K562 (cell line): ENCODE measurements around the gene COPS9. TPM values are rescaled to one million over a fixed set of nuclear protein-coding genes. Genes with fewer than 3 reads are reported as not detected.

Experiments
- ATAC-seq: fragments of 200-7000 bp; cut with Tn5 transposase; 3 replicates; pipeline ENCODE4 v1.9.1; 2020; ENCODE audit warnings: moderate library complexity
- BruUV-seq: library from RNA; stranded (reverse); fragments of 400-500 nt; replicated peaks from 2 replicates; lab custom pipeline; 2021; lab: Mats Ljungman, UMichigan
- CTCF ChIA-PET: fragments of 300-600 bp; formaldehyde crosslinking; extraction: SDS; loops from one replicate; lab custom pipeline; 2021; ENCODE audit warnings: low intra/inter-chr PET ratio; lab: Yijun Ruan, JAX
- POLR2A ChIA-PET: fragments of 300-600, 350-650 bp; sonication (Branson Sonifier 250); formaldehyde crosslinking; extraction: SDS; loops from one replicate; lab custom pipeline; 2021; ENCODE audit warnings: antibody characterized with exemption, inconsistent platforms; lab: Yijun Ruan, JAX
- DNase-seq, 4 experiments: peaks; one replicate each; pipeline versions ENCODE4 v3.0.0 to v3.0.0-alpha.2; 2011 to 2018; ENCODE audit warnings: low spot score in 3 of 4, mixed read lengths in 3 of 4; ENCODE audit errors: extremely low read depth in 1 of 4
- FAIRE-seq: peaks from 2 replicates; lab custom pipeline; 2011; peaks lifted over from hg19 to GRCh38; lab: Jason Lieb, UNC
- H2AFZ ChIP-seq: 2 replicates; pipeline ENCODE4 v1.6.0; 2011; ENCODE audit warnings: low read depth, low read length, control low read depth, inconsistent platforms
- H3K27ac ChIP-seq: fragments of 200-600 bp; 3 replicates; pipeline ENCODE4 v1.8.0; 2011; ENCODE audit warnings: low read depth, mild to moderate bottlenecking, control low read depth, inconsistent platforms, low read length, moderate library complexity, mixed read lengths; ENCODE audit errors: extremely low read depth
- H3K27me3 ChIP-seq, 2 experiments: fragments of 300-600 bp in 1 of 2; 2 replicates in 1 of 2; 3 replicates in 1 of 2; pipeline versions ENCODE4 v1.6.0 to v1.8.0; 2011; ENCODE audit warnings: inconsistent platforms in 2 of 2, low read length in 2 of 2, mild to moderate bottlenecking in 1 of 2, mixed read lengths in 1 of 2, moderate library complexity in 1 of 2; ENCODE audit not compliant: control insufficient read depth in 2 of 2, insufficient read depth in 2 of 2
- H3K36me3 ChIP-seq: fragments of 300-600 bp; 3 replicates; pipeline ENCODE4 v1.8.0; 2011; ENCODE audit warnings: mild to moderate bottlenecking, low read length, inconsistent platforms; ENCODE audit not compliant: control insufficient read depth, insufficient read depth
- H3K4me1 ChIP-seq, 2 experiments: fragments of 200-600 bp in 1 of 2; replicated peaks in 1 of 2; 2 replicates in 1 of 2; 3 replicates in 1 of 2; pipeline versions ENCODE4 v1.5.1 to v1.8.0; 2011; ENCODE audit warnings: inconsistent platforms in 2 of 2, low read length in 2 of 2, mild to moderate bottlenecking in 1 of 2, mixed read lengths in 1 of 2, moderate library complexity in 1 of 2; ENCODE audit not compliant: control insufficient read depth in 2 of 2, insufficient read depth in 2 of 2
- H3K4me2 ChIP-seq: 2 replicates; pipeline ENCODE4 v1.6.1; 2011; ENCODE audit warnings: low read length, control low read depth, inconsistent platforms, mixed read lengths; ENCODE audit not compliant: insufficient read depth
- H3K4me3 ChIP-seq: fragments of 200-600 bp; sonication (generic), shearing (Covaris generic); 2 replicates; pipeline ENCODE4 v1.5.1; 2016; ENCODE audit warnings: control low read depth, inconsistent platforms
- H3K79me2 ChIP-seq: fragments of 200-600 bp; 3 replicates; pipeline ENCODE4 v1.8.0; 2011; ENCODE audit warnings: low read length, inconsistent platforms; ENCODE audit not compliant: control insufficient read depth, insufficient read depth
- H3K9ac ChIP-seq, 2 experiments: 2 replicates each; pipeline versions ENCODE4 v1.6.0 to v1.6.1; 2011; ENCODE audit warnings: low read depth in 2 of 2, low read length in 2 of 2, control low read depth in 1 of 2, inconsistent platforms in 1 of 2, mild to moderate bottlenecking in 1 of 2, mixed read lengths in 1 of 2; ENCODE audit not compliant: insufficient read depth in 1 of 2
- H3K9me1 ChIP-seq: one replicate; pipeline ENCODE4 v1.6.0; 2011; ENCODE audit warnings: inconsistent platforms, mild to moderate bottlenecking, low read length, moderate library complexity; ENCODE audit not compliant: control insufficient read depth, insufficient read depth
- H3K9me3 ChIP-seq: replicated peaks from 2 replicates; pipeline ENCODE4 v1.5.1; 2011; ENCODE audit warnings: low read depth, low read length, inconsistent platforms; ENCODE audit not compliant: control insufficient read depth, insufficient read depth
- H4K20me1 ChIP-seq: replicated peaks from 2 replicates; pipeline ENCODE4 v1.6.1; 2011; ENCODE audit warnings: low read length, inconsistent platforms, mixed read lengths; ENCODE audit not compliant: control insufficient read depth, insufficient read depth
- NCOA2 ChIP-seq, 2 experiments: fragments of 450-650 bp; IDR thresholded peaks; 2 replicates each; pipeline ENCODE4 v1.6.1; 2018; ENCODE audit warnings: mild to moderate bottlenecking in 2 of 2, moderate library complexity in 1 of 2; ENCODE audit not compliant: partially characterized antibody in 2 of 2
- NRF1 ChIP-seq, 2 experiments: fragments of 450-650 bp; IDR thresholded peaks in 1 of 2; conservative IDR thresholded peaks in 1 of 2; 2 replicates each; pipeline ENCODE4 v1.6.1; 2014; ENCODE audit warnings: mild to moderate bottlenecking in 2 of 2
- RAD21 ChIP-seq, 2 experiments: fragments of 250-450 bp in 1 of 2; fragments of 450-650 bp in 1 of 2; sonication (Bioruptor Pico) in 1 of 2; formaldehyde crosslinking in 1 of 2; IDR thresholded peaks in 1 of 2; conservative IDR thresholded peaks in 1 of 2; 2 replicates each; pipeline versions ENCODE4 v1.4.0 to v1.8.0; 2020 to 2022; ENCODE audit warnings: mild to moderate bottlenecking in 2 of 2, moderate library complexity in 1 of 2
- SMC3 ChIP-seq: conservative IDR thresholded peaks from 2 replicates; pipeline ENCODE4 v1.6.1; 2011; ENCODE audit warnings: low read depth, low read length, improper control_type of control experiment; ENCODE audit not compliant: insufficient read depth
- ZBTB26 ChIP-seq: fragments of 450-650 bp; formaldehyde crosslinking; IDR thresholded peaks from 2 replicates; pipeline ENCODE4 v1.4.0; 2022; ENCODE audit warnings: missing genetic modification characterization
- WGBS: fragments of 100-300 bp; shearing (Covaris generic); methylation state at CpG from one replicate; pipeline ENCODE4 v1.1.6; 2016; ENCODE audit warnings: low coverage, mixed read lengths; ENCODE audit not compliant: insufficient coverage; ENCODE audit errors: missing lambda C conversion rate; 5-methylcytosine and 5-hydroxymethylcytosine counted together
- in situ Hi-C: fragments of 300-500 bp; cut with MboI; formaldehyde crosslinking; loops from 4 replicates; pipeline ENCODE4 v1.15.0; 2018; ENCODE audit warnings: inconsistent platforms, mixed read lengths
- intact Hi-C: fragments of 100-400 bp; cut with micrococcal nuclease; formaldehyde crosslinking; loops from 2 replicates; pipeline ENCODE4 v1.14.2; 2022
- polyA plus RNA-seq, 8 experiments: library from polyadenylated mRNA; depleted of rRNA in 4 of 8; stranded (reverse) in 5 of 8; unstranded in 3 of 8; fragments of >200 nt; fragmentation: Nextera tagmentation in 2 of 8; fragmentation: Illumina TruSeq in 1 of 8; extraction: Ambion mirVana in 2 of 8; extraction: Trizol in 1 of 8; gene quantifications; 2 replicates each; pipeline versions ENCODE4 v1.2.1 to v1.2.3, GENCODE V29; 2011 to 2014; ENCODE audit warnings: inconsistent platforms in 1 of 8, missing spikeins in 1 of 8
- total RNA-seq, 7 experiments: library from RNA; depleted of rRNA in 6 of 7; stranded (reverse); fragments of >200 nt in 6 of 7; fragmentation: Illumina TruSeq in 2 of 7; extraction: Trizol in 2 of 7; gene quantifications; 2 replicates each; pipeline versions ENCODE4 v1.2.1 to v1.2.3, GENCODE V29; 2011 to 2021; ENCODE audit warnings: low replicate concordance in 1 of 7
- TF ChIP-seq, protein P1 (sequence below), 3 experiments: IDR thresholded peaks in 2 of 3; conservative IDR thresholded peaks in 1 of 3; 2 replicates each; pipeline ENCODE4 v1.5.1; 2011 to 2012; ENCODE audit warnings: low read length in 3 of 3, mild to moderate bottlenecking in 3 of 3, control low read depth in 2 of 3, improper control_type of control experiment in 1 of 3, inconsistent platforms in 1 of 3, low read depth in 1 of 3, mixed read lengths in 1 of 3, moderate library complexity in 1 of 3; ENCODE audit not compliant: insufficient read depth in 2 of 3
- TF ChIP-seq, protein P2 (sequence below): sonication (generic); formaldehyde crosslinking; IDR thresholded peaks from 2 replicates; pipeline ENCODE4 v1.8.1; 2023; ENCODE audit warnings: mild to moderate bottlenecking, missing genetic modification reagents

The COPS9 gene
- total and polyA plus RNA-seq, 9 of the 15 experiments (the other 6 are each of a cell fraction or from before 2014, with no cell fraction given) = 55.0 to 281 (median 99.9) TPM

- TF ChIP-seq NCOA2 (IDR thresholded peaks at IDR 0.05; ENCODE audit: partially characterized antibody in 2 of 2) (no peak), ZBTB26 (CRISPR knock-in tag) (no peak)
- TF ChIP-seq, all 486 proteins: peak for 0
Measured at GRCh38 chr2:240151477-240152031, 15.4 kb upstream of the COPS9 start (continued).

DNA sequence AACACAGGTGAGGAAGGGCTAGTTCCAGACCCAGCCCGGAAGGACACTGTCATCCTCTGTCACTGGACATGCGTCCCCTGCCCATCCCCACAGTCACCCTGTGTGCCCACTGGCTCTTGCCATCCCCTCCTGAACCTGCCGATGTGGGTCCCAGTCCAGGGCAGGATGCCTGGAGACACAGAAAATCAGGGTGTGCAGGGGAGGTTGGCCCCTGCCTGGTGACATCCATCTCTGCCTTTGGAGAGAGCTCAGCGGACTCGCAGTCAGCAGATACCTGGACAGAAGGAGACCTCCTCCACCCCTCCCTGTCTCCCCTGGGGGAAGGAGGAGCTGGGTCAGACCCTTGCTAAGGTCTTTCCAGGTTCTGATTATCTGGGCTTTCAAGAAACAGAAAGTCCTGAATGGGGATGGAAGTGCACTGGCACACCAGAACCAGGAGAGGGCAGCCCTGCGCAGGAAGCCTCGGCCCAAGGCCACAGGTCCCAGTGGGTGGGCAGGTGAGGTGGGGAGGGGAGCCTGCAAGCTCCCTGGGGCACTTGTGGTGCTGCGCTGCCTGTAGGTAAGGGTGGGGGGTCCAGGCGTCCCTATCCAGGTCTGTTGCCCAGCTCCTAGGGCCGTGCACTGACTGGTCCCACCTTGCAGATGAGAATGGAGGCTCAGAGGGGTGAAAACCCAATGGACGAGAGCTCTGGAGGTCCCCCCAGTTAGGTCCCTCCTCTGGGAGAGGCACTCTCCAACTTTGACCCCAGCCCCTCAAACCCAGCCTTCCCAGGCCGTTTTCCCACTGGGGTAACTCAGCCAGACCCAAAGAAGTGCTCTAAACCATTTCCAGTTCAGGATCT lies 14.1 kb upstream of the COPS9 start:
- no peak overlapping the region for H3K4me2 ChIP-seq
- intact Hi-C loops (loop anchor here (2.0 kb wide), 1 partner anchor 289 kb away; no protein-coding TSS in a partner anchor), in situ Hi-C loops (no loop called here)
- no peak overlapping the region for H3K27ac ChIP-seq
- FAIRE-seq (no peak), DNase-seq (peak; percentile 37 to 67 (median 64)), ATAC-seq (peak; percentile 88)
- no peaks in the 10 kb centered on the region for H3K9me1 ChIP-seq
- ChIA-PET POLR2A (no interaction called here), CTCF (interaction anchor here (0.6 to 1.9 kb wide), 2 partner anchors 124 to 288 kb away, joined by 4 to 7 read pairs; no protein-coding TSS in a partner anchor)
- 7% methylated on average over 5 of the region's 12 CpGs for WGBS
- BruUV-seq = no TSS peak
- no peak overlapping the region for H2AFZ ChIP-seq
- H3K4me3 ChIP-seq = no peak overlapping the region
- no peak overlapping the region for H3K9ac ChIP-seq
- H3K4me1 ChIP-seq = no peaks in the 10 kb centered on the region; a peak in 1 of 5 replicates
- no peaks in the 10 kb centered on the region for H3K79me2 ChIP-seq
- no peaks in the 10 kb centered on the region for H4K20me1 ChIP-seq
- peaks cover 0 to 15% of the 10 kb centered on the region in 2 experiments; a peak in 2 of 5 replicates for H3K27me3 ChIP-seq
- no peaks in the 10 kb centered on the region for H3K36me3 ChIP-seq
- no peaks in the 10 kb centered on the region; the same call in 1 of the 2 replicates for H3K9me3 ChIP-seq
- TF ChIP-seq NRF1 (conservative IDR thresholded peaks at IDR 0.05 in 1 of 2, IDR thresholded peaks at IDR 0.05 in 1 of 2) (peak; percentile 50 to 60), RAD21 (CRISPR knock-in tag; conservative IDR thresholded peaks at IDR 0.05 in 1 of 2, IDR thresholded peaks at IDR 0.05 in 1 of 2) (peak; percentile 22 to 65; a peak in 3 of 4 replicates), SMC3 (peak; percentile 65; the same call in 1 of the 2 replicates)
- TF ChIP-seq, protein P1, sequence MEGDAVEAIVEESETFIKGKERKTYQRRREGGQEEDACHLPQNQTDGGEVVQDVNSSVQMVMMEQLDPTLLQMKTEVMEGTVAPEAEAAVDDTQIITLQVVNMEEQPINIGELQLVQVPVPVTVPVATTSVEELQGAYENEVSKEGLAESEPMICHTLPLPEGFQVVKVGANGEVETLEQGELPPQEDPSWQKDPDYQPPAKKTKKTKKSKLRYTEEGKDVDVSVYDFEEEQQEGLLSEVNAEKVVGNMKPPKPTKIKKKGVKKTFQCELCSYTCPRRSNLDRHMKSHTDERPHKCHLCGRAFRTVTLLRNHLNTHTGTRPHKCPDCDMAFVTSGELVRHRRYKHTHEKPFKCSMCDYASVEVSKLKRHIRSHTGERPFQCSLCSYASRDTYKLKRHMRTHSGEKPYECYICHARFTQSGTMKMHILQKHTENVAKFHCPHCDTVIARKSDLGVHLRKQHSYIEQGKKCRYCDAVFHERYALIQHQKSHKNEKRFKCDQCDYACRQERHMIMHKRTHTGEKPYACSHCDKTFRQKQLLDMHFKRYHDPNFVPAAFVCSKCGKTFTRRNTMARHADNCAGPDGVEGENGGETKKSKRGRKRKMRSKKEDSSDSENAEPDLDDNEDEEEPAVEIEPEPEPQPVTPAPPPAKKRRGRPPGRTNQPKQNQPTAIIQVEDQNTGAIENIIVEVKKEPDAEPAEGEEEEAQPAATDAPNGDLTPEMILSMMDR (IDR thresholded peaks at IDR 0.05 in 2 of 3, conservative IDR thresholded peaks at IDR 0.05 in 1 of 3; ENCODE audit: insufficient read depth in 2 of 3, low read depth in 1 of 3, low read length in 3 of 3) = peak; percentile 63 to 71 (median 68)
- TF ChIP-seq, protein P2, sequence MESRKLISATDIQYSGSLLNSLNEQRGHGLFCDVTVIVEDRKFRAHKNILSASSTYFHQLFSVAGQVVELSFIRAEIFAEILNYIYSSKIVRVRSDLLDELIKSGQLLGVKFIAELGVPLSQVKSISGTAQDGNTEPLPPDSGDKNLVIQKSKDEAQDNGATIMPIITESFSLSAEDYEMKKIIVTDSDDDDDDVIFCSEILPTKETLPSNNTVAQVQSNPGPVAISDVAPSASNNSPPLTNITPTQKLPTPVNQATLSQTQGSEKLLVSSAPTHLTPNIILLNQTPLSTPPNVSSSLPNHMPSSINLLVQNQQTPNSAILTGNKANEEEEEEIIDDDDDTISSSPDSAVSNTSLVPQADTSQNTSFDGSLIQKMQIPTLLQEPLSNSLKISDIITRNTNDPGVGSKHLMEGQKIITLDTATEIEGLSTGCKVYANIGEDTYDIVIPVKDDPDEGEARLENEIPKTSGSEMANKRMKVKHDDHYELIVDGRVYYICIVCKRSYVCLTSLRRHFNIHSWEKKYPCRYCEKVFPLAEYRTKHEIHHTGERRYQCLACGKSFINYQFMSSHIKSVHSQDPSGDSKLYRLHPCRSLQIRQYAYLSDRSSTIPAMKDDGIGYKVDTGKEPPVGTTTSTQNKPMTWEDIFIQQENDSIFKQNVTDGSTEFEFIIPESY = no peak
